ENCODE results near the gene EHBP1.

- TF ChIP-seq EP300 (IDR thresholded peaks at IDR 0.05): no peak
- no peak for TF ChIP-seq CTCF (IDR thresholded peaks at IDR 0.05)
These were observed 86.9 kb downstream of the EHBP1 start for GRCh38 chr2:62792408-62792807.
